ENCODE data around the gene SNW1. TPM values are rescaled to one million over a fixed set of nuclear protein-coding genes. Genes with fewer than 3 reads are reported as not detected.

The SNW1 gene
- total and polyA plus RNA-seq, 2 of the 13 experiments (the other 11 are each of a cell fraction or from before 2014, with no cell fraction given) = 23.2 to 65.8 TPM

DNA sequence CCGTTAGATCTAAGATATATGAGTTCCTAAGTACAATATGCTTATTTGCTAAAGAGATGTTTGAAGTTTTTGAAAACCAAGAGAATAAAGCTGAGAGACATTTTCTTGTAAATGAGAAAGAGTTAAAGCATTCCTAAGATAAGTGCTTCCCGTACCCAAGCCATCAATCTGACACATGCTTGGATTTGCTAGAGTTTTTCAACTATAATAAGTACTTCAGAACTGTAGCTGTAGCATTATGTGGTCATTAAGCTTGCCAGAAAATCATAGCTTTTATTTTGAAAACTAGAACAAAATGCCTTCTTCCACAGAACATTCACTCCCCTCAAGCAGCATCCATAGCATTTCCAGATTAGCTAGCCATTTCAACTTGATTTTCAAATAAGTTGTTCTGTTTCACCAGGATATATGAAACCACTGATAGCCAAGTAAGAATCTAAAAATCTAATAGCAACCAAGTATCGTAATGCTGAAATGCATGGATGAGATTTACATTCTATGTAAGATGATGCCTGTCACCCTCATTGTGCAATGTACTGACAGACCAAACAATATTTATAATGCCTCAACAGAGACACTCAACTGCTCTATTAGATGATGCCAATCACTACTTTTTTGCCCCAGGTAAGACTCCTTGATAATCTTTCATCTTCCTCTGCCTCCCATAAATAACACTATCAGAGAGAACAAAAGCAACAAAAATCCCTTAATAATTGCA is 8.0 kb downstream of the SNW1 start:
- intact Hi-C loops (cut with micrococcal nuclease; ENCODE audit: unreplicated experiment) (no loop called here), in situ Hi-C loops (cut with HindIII; ENCODE audit: extremely low pct_ligation_motif_present, low pct_unique_long_range_greater_than_20kb) (no loop called here)
- H3K36me3 ChIP-seq (replicated peaks in 1 of 2; ENCODE audit: control insufficient read depth in 1 of 2, insufficient read depth in 2 of 2, low read length in 2 of 2) = peaks cover 13 to 48% of the 10 kb centered on the region in 2 experiments; a peak in 4 of 5 replicates
- TSS peak; percentile 2 for BruUV-seq (replicated peaks)
- no peak overlapping the region for H3K4me3 ChIP-seq (replicated peaks in 1 of 3; ENCODE audit: insufficient read depth in 1 of 3, low read depth in 2 of 3, low read length in 3 of 3)
- no peak overlapping the region for H3K4me2 ChIP-seq (ENCODE audit: low read depth, low read length)
- H4K20me1 ChIP-seq (ENCODE audit: insufficient read depth, low read length) = peaks cover 4% of the 10 kb centered on the region; the same call in 1 of the 2 replicates
- H3K9ac ChIP-seq (ENCODE audit: insufficient read depth, low read depth, low read length) = no peak overlapping the region
- no peak overlapping the region for H2AFZ ChIP-seq (ENCODE audit: low read length)
- DNase-seq (ENCODE audit: low spot score) = no peak
- H3K9me3 ChIP-seq (ENCODE audit: low read length) = no peaks in the 10 kb centered on the region
- ChIA-PET POLR2A (no interaction called here), CTCF (ENCODE audit: low intra/inter-chr PET ratio, low total read pairs) (no interaction called here)
- FAIRE-seq = no peak
- H3K4me1 ChIP-seq (ENCODE audit: insufficient read depth, low read length) = peaks cover 8% of the 10 kb centered on the region; the same call in 1 of the 2 replicates
- no peaks in the 10 kb centered on the region for H3K27me3 ChIP-seq (ENCODE audit: control insufficient read depth in 1 of 2, insufficient read depth in 2 of 2, low read length in 2 of 2)
- TF ChIP-seq RBFOX2 (IDR thresholded peaks at IDR 0.05; ENCODE audit: low read depth, low read length) = 0 out of 2 replicates have a peak, but pooled peaks have one; percentile 21
- TF ChIP-seq, protein P1, sequence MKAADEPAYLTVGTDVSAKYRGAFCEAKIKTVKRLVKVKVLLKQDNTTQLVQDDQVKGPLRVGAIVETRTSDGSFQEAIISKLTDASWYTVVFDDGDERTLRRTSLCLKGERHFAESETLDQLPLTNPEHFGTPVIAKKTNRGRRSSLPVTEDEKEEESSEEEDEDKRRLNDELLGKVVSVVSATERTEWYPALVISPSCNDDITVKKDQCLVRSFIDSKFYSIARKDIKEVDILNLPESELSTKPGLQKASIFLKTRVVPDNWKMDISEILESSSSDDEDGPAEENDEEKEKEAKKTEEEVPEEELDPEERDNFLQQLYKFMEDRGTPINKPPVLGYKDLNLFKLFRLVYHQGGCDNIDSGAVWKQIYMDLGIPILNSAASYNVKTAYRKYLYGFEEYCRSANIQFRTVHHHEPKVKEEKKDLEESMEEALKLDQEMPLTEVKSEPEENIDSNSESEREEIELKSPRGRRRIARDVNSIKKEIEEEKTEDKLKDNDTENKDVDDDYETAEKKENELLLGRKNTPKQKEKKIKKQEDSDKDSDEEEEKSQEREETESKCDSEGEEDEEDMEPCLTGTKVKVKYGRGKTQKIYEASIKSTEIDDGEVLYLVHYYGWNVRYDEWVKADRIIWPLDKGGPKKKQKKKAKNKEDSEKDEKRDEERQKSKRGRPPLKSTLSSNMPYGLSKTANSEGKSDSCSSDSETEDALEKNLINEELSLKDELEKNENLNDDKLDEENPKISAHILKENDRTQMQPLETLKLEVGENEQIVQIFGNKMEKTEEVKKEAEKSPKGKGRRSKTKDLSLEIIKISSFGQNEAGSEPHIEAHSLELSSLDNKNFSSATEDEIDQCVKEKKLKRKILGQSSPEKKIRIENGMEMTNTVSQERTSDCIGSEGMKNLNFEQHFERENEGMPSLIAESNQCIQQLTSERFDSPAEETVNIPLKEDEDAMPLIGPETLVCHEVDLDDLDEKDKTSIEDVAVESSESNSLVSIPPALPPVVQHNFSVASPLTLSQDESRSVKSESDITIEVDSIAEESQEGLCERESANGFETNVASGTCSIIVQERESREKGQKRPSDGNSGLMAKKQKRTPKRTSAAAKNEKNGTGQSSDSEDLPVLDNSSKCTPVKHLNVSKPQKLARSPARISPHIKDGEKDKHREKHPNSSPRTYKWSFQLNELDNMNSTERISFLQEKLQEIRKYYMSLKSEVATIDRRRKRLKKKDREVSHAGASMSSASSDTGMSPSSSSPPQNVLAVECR (CRISPR knock-in tag; IDR thresholded peaks at IDR 0.05; ENCODE audit: borderline replicate concordance) = no peak
- no peak for ATAC-seq
- no peak overlapping the region for H3K27ac ChIP-seq (ENCODE audit: extremely low read length, insufficient read depth, low read length)
- WGBS (ENCODE audit: low lambda C conversion rate) = 92% methylated on average over 3 of the region's 3 CpGs
- H3K79me2 ChIP-seq (ENCODE audit: insufficient read depth, low read length) = peaks cover 26% of the 10 kb centered on the region
